Neutrophil (primary cell): ENCODE measurements around the gene MVD.

Experiments
- H3K27ac ChIP-seq: fragments of 200-600 bp; sonication (generic); 2 replicates; pipeline ENCODE4 v1.5.1; 2016; ENCODE audit warnings: mild to moderate bottlenecking, moderate library complexity
- H3K27me3 ChIP-seq: fragments of 200-600 bp; sonication (generic); 2 replicates; pipeline ENCODE4 v1.6.0; 2016; ENCODE audit warnings: mild to moderate bottlenecking
- H3K36me3 ChIP-seq: fragments of 200-600 bp; sonication (generic); 2 replicates; pipeline ENCODE4 v1.5.1; 2017
- H3K4me1 ChIP-seq, 2 experiments: fragments of 200-600 bp in 1 of 2; sonication (generic) in 1 of 2; 1 replicate in 1 of 2; 2 replicates in 1 of 2; pipeline versions ENCODE4 v1.5.1 to v1.6.1; 2013 to 2016; ENCODE audit warnings: low read depth in 1 of 2, low read length in 1 of 2, mild to moderate bottlenecking in 1 of 2, moderate library complexity in 1 of 2; ENCODE audit not compliant: control insufficient read depth in 1 of 2, insufficient read depth in 1 of 2
- H3K4me3 ChIP-seq, 2 experiments: fragments of 200-600 bp in 1 of 2; sonication (generic) in 1 of 2; 1 replicate in 1 of 2; 2 replicates in 1 of 2; pipeline ENCODE4 v1.5.1; 2013 to 2016; ENCODE audit warnings: low read depth in 1 of 2, low read length in 1 of 2, mild to moderate bottlenecking in 1 of 2, moderate library complexity in 1 of 2
- H3K9me3 ChIP-seq: fragments of 200-600 bp; sonication (generic); 2 replicates; pipeline ENCODE4 v1.5.1; 2016
- CTCF ChIP-seq: fragments of 200-600 bp; sonication (generic); IDR thresholded peaks from 2 replicates; pipeline ENCODE4 v1.5.1; 2016; ENCODE audit warnings: antibody characterized with exemption

The MVD gene

GRCh38 chr16:88630941-88631340 lies 31.9 kb downstream of the MVD start:
- no peaks in the 10 kb centered on the region for H3K9me3 ChIP-seq
- H3K27me3 ChIP-seq: peaks cover 22% of the 10 kb centered on the region
- peaks cover 18 to 22% of the 10 kb centered on the region in 2 experiments for H3K4me1 ChIP-seq
- H3K27ac ChIP-seq: no peak overlapping the region
- TF ChIP-seq CTCF: no peak
- peaks cover 62% of the 10 kb centered on the region for H3K36me3 ChIP-seq
- H3K4me3 ChIP-seq: no peak overlapping the region

GRCh38 chr16:88630433-88630832 lies 32.5 kb downstream of the MVD start:
- peaks cover 16 to 19% of the 10 kb centered on the region in 2 experiments for H3K4me1 ChIP-seq
- TF ChIP-seq CTCF: no peak
- peaks cover 17% of the 10 kb centered on the region for H3K27me3 ChIP-seq
- H3K36me3 ChIP-seq: peaks cover 66% of the 10 kb centered on the region
- no peak overlapping the region for H3K27ac ChIP-seq
- no peaks in the 10 kb centered on the region for H3K9me3 ChIP-seq
- no peak overlapping the region for H3K4me3 ChIP-seq

- Histone ChIP-seq H3K4me1 (peaks cover 10 to 14% of the 10 kb centered on the region in 2 experiments), H3K9me3 (no peaks in the 10 kb centered on the region), H3K27ac (no peak overlapping the region), H3K36me3 (peaks cover 72% of the 10 kb centered on the region), H3K4me3 (no peak overlapping the region), H3K27me3 (peaks cover 11% of the 10 kb centered on the region)
- no peak for TF ChIP-seq CTCF
These were observed 33.1 kb downstream of the MVD start for GRCh38 chr16:88629835-88630234.

GRCh38 chr16:88628512-88628974 lies 34.3 kb downstream of the MVD start:
- H3K36me3 ChIP-seq: peaks cover 85% of the 10 kb centered on the region
- no peaks in the 10 kb centered on the region for H3K27me3 ChIP-seq
- H3K27ac ChIP-seq: no peak overlapping the region
- peaks cover under 1% of the 10 kb centered on the region in 2 experiments for H3K4me1 ChIP-seq
- no peak for TF ChIP-seq CTCF
- no peaks in the 10 kb centered on the region for H3K9me3 ChIP-seq
- H3K4me3 ChIP-seq: no peak overlapping the region

- Histone ChIP-seq H3K27ac (no peak overlapping the region), H3K9me3 (no peaks in the 10 kb centered on the region), H3K4me1 (no peaks in the 10 kb centered on the region), H3K4me3 (no peak overlapping the region), H3K36me3 (peaks cover 93% of the 10 kb centered on the region), H3K27me3 (no peaks in the 10 kb centered on the region)
- TF ChIP-seq CTCF: no peak
These were observed 35.1 kb downstream of the MVD start for GRCh38 chr16:88627531-88628411.
